Neural cell (in vitro differentiated cells): Measurements from ENCODE around the gene CNKSR2. TPM values are rescaled to one million over a fixed set of nuclear protein-coding genes. Genes with fewer than 3 reads are reported as not detected.

Experiments
- H2AFZ ChIP-seq: fragments of 200-600, 300-800 bp; sonication (generic), shearing (Covaris generic); 2 replicates; pipeline ENCODE4 v1.6.0; 2014; ENCODE audit warnings: low read depth, mild to moderate bottlenecking, antibody characterized with exemption, low read length, moderate library complexity
- H3F3A ChIP-seq: fragments of 200-600 bp; shearing (Covaris generic); 2 replicates; pipeline ENCODE4 v1.6.1; 2016; ENCODE audit warnings: mild to moderate bottlenecking, moderate library complexity, mixed read lengths, antibody characterized with exemption, low read length; ENCODE audit not compliant: insufficient read depth, poor library complexity, severe bottlenecking
- H3K27ac ChIP-seq: fragments of 200-600, 300-800 bp; sonication (generic), shearing (Covaris generic); 2 replicates; pipeline ENCODE4 v1.5.1; 2014; ENCODE audit warnings: mild to moderate bottlenecking, low read length, moderate library complexity
- H3K27me3 ChIP-seq: fragments of 300-800, 200-600 bp; sonication (generic), shearing (Covaris generic); 2 replicates; pipeline ENCODE4 v1.6.0; 2014; ENCODE audit warnings: mild to moderate bottlenecking, low read depth, low read length, moderate library complexity; ENCODE audit not compliant: insufficient read depth
- H3K36me3 ChIP-seq: fragments of 300-800, 200-600 bp; sonication (generic), shearing (Covaris generic); 2 replicates; pipeline ENCODE4 v1.5.1; 2014; ENCODE audit warnings: mild to moderate bottlenecking, antibody characterized with exemption, low read length, moderate library complexity; ENCODE audit not compliant: insufficient read depth
- H3K4me2 ChIP-seq: fragments of 300-800, 200-600 bp; sonication (generic), shearing (Covaris generic); 2 replicates; pipeline ENCODE4 v1.6.0; 2014; ENCODE audit warnings: mild to moderate bottlenecking, low read length
- H3K4me3 ChIP-seq: fragments of 300-800, 200-600 bp; sonication (generic), shearing (Covaris generic); 2 replicates; pipeline ENCODE4 v1.5.1; 2014; ENCODE audit warnings: mild to moderate bottlenecking, low read length, moderate library complexity
- H3K79me2 ChIP-seq: fragments of 200-600 bp; shearing (Covaris generic); replicated peaks from 2 replicates; pipeline ENCODE4 v1.6.0; 2014; ENCODE audit warnings: mild to moderate bottlenecking, low read length, moderate library complexity; ENCODE audit not compliant: insufficient read depth
- H3K9ac ChIP-seq: fragments of 300-800, 200-600 bp; sonication (generic), shearing (Covaris generic); 2 replicates; pipeline ENCODE4 v1.6.1; 2016; ENCODE audit warnings: mild to moderate bottlenecking, low read length, mixed read lengths
- H3K9me2 ChIP-seq: fragments of 200-600 bp; shearing (Covaris generic); 2 replicates; pipeline ENCODE4 v1.6.1; 2016; ENCODE audit warnings: mild to moderate bottlenecking, low read length, mixed read lengths; ENCODE audit not compliant: insufficient read depth
- H3K9me3 ChIP-seq: fragments of 200-600, 300-800 bp; sonication (generic), shearing (Covaris generic); 2 replicates; pipeline ENCODE4 v1.6.1; 2016; ENCODE audit warnings: mild to moderate bottlenecking, mixed run types, low read length, moderate library complexity, mixed read lengths
- H4K20me1 ChIP-seq: fragments of 200-600 bp; shearing (Covaris generic); 2 replicates; pipeline ENCODE4 v1.6.1; 2016; ENCODE audit warnings: mild to moderate bottlenecking, mixed run types; ENCODE audit not compliant: insufficient read depth
- EP300 ChIP-seq: fragments of 450-650 bp; conservative IDR thresholded peaks from 2 replicates; pipeline ENCODE4 v1.6.1; 2014; ENCODE audit warnings: antibody characterized with exemption, mild to moderate bottlenecking, moderate library complexity; ENCODE audit not compliant: poor library complexity, severe bottlenecking
- EZH2 ChIP-seq: fragments of 200-600, 300-800 bp; shearing (Covaris generic), sonication (generic); IDR thresholded peaks from 2 replicates; pipeline ENCODE4 v1.6.1; 2014; ENCODE audit warnings: antibody characterized with exemption, low read length, borderline replicate concordance, mild to moderate bottlenecking; ENCODE audit not compliant: insufficient read depth, poor library complexity, severe bottlenecking
- MXI1 ChIP-seq: fragments of 450-650 bp; conservative IDR thresholded peaks from 2 replicates; pipeline ENCODE4 v1.6.1; 2014; ENCODE audit warnings: antibody characterized with exemption, mild to moderate bottlenecking; ENCODE audit not compliant: poor library complexity, severe bottlenecking
- POLR2AphosphoS5 ChIP-seq: IDR thresholded peaks from 2 replicates; pipeline ENCODE4 v1.6.1; 2012
- RAD21 ChIP-seq: fragments of 450-650 bp; conservative IDR thresholded peaks from 2 replicates; pipeline ENCODE4 v1.6.1; 2014; ENCODE audit warnings: antibody characterized with exemption, mild to moderate bottlenecking, moderate library complexity
- SMC3 ChIP-seq: fragments of 450-650 bp; conservative IDR thresholded peaks from 2 replicates; pipeline ENCODE4 v1.6.1; 2014; ENCODE audit warnings: antibody characterized with exemption, mild to moderate bottlenecking, moderate library complexity; ENCODE audit not compliant: poor library complexity
- TAF1 ChIP-seq: IDR thresholded peaks from 2 replicates; pipeline ENCODE4 v1.6.1; 2012; ENCODE audit warnings: low read depth
- polyA plus RNA-seq: library from polyadenylated mRNA; depleted of rRNA; stranded (reverse); fragments of >200 nt; gene quantifications from 2 replicates; pipeline ENCODE4 v1.2.3, GENCODE V29; 2014
- TF ChIP-seq, protein P1 (sequence below): fragments of 450-650 bp; IDR thresholded peaks from 2 replicates; pipeline ENCODE4 v1.5.1; 2014; ENCODE audit warnings: antibody characterized with exemption, mild to moderate bottlenecking, moderate library complexity; ENCODE audit not compliant: poor library complexity, severe bottlenecking
- TF ChIP-seq, protein P2 (sequence below): IDR thresholded peaks from 2 replicates; pipeline ENCODE4 v1.6.1; 2012; ENCODE audit warnings: borderline replicate concordance

Gene CNKSR2
- polyA plus RNA-seq, 1 donor from 2014 or later: 31.1 TPM

DNA sequence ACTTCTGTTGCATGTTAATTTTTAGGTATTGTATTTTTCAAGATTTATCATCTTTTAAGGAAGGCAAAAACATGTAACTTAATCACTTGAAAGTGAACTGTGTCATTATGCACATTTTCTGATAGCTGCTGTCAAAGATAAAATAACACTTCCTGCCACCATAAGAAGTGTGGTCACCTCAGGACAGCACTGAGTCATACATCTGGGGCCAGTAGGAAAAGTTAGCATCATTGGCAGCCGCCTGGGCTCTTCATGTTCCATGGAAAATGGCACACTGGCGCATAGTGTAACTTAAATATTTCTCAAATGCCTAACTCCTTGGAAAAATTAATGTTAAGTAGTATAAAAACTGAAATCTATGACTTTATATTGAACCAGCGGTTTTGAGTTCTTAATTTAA lies 24.2 kb downstream of the CNKSR2 start:
- Histone ChIP-seq H3K79me2 (peaks cover 6% of the 10 kb centered on the region), H3K27me3 (no peaks in the 10 kb centered on the region)

DNA sequence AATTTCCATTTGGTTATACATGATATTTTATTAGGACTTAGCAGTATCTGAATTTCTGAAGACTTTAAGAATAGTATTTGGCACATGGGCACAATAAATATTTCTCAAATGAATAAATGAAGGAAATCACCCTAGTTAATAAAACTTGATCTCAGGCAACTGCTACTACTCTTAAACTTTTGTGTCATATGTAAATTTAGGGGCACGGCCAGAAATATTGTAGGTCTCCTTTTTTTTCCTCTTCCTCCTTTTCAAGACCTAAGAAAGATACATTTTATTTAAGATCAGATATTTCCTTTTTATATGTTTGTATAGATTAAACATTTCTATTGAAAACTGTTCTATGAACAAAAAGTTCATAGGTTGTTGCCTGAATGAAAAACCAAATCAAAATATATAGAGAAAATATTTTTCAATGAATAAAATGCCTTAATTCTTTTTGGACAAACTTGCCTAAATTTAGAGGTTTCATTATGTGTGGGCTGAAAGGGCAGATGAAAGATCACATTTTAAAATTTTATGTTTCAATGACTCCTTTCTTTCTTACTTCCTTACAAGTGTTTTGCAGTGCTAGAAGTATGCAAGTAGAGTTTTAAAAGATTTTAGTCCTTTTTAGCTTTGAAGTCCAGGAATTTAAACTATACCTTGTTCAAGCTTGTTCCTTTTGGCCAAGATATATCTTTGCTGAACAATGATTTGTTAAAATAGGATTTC lies 26.3 kb downstream of the CNKSR2 start:
- Histone ChIP-seq H3K9ac (no peak overlapping the region), H3K27me3 (no peaks in the 10 kb centered on the region), H3K4me2 (no peak overlapping the region), H3K9me3 (no peaks in the 10 kb centered on the region), H2AFZ (no peak overlapping the region), H3K4me3 (no peak overlapping the region), H3K79me2 (peaks cover 6% of the 10 kb centered on the region), H3K36me3 (no peaks in the 10 kb centered on the region), H4K20me1 (no peaks in the 10 kb centered on the region), H3K27ac (no peak overlapping the region), H3F3A (no peaks in the 10 kb centered on the region), H3K9me2 (no peaks in the 10 kb centered on the region)
- TF ChIP-seq POLR2AphosphoS5 (no peak), EZH2 (no peak), MXI1 (no peak)
- TF ChIP-seq, protein P1, sequence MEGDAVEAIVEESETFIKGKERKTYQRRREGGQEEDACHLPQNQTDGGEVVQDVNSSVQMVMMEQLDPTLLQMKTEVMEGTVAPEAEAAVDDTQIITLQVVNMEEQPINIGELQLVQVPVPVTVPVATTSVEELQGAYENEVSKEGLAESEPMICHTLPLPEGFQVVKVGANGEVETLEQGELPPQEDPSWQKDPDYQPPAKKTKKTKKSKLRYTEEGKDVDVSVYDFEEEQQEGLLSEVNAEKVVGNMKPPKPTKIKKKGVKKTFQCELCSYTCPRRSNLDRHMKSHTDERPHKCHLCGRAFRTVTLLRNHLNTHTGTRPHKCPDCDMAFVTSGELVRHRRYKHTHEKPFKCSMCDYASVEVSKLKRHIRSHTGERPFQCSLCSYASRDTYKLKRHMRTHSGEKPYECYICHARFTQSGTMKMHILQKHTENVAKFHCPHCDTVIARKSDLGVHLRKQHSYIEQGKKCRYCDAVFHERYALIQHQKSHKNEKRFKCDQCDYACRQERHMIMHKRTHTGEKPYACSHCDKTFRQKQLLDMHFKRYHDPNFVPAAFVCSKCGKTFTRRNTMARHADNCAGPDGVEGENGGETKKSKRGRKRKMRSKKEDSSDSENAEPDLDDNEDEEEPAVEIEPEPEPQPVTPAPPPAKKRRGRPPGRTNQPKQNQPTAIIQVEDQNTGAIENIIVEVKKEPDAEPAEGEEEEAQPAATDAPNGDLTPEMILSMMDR: no peak
- TF ChIP-seq, protein P2, sequence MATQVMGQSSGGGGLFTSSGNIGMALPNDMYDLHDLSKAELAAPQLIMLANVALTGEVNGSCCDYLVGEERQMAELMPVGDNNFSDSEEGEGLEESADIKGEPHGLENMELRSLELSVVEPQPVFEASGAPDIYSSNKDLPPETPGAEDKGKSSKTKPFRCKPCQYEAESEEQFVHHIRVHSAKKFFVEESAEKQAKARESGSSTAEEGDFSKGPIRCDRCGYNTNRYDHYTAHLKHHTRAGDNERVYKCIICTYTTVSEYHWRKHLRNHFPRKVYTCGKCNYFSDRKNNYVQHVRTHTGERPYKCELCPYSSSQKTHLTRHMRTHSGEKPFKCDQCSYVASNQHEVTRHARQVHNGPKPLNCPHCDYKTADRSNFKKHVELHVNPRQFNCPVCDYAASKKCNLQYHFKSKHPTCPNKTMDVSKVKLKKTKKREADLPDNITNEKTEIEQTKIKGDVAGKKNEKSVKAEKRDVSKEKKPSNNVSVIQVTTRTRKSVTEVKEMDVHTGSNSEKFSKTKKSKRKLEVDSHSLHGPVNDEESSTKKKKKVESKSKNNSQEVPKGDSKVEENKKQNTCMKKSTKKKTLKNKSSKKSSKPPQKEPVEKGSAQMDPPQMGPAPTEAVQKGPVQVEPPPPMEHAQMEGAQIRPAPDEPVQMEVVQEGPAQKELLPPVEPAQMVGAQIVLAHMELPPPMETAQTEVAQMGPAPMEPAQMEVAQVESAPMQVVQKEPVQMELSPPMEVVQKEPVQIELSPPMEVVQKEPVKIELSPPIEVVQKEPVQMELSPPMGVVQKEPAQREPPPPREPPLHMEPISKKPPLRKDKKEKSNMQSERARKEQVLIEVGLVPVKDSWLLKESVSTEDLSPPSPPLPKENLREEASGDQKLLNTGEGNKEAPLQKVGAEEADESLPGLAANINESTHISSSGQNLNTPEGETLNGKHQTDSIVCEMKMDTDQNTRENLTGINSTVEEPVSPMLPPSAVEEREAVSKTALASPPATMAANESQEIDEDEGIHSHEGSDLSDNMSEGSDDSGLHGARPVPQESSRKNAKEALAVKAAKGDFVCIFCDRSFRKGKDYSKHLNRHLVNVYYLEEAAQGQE: no peak

More for the DNA sequence above, 24.2 kb downstream of the CNKSR2 start:
- H2AFZ ChIP-seq: no peak overlapping the region
- no peaks in the 10 kb centered on the region for H4K20me1 ChIP-seq
- no peaks in the 10 kb centered on the region for H3F3A ChIP-seq
- H3K9me2 ChIP-seq: no peaks in the 10 kb centered on the region
- H3K9ac ChIP-seq: no peak overlapping the region
- no peak overlapping the region for H3K27ac ChIP-seq
- no peak for TF ChIP-seq EZH2
- TF ChIP-seq POLR2AphosphoS5: no peak
- TF ChIP-seq MXI1: no peak
- TF ChIP-seq, protein P1: no peak
- TF ChIP-seq, protein P2: no peak
- TF ChIP-seq RAD21: no peak
- no peak for TF ChIP-seq SMC3
- TF ChIP-seq TAF1: no peak
- TF ChIP-seq EP300: no peak
- no peak overlapping the region for H3K4me2 ChIP-seq
- no peaks in the 10 kb centered on the region for H3K9me3 ChIP-seq
- no peak overlapping the region for H3K4me3 ChIP-seq
- no peaks in the 10 kb centered on the region for H3K36me3 ChIP-seq
